ENCODE results near the gene ARF5.
A peak's percentile ranks its signal among the peaks of the same experiment; 100 is the strongest.

Gene ARF5

GRCh38 chr7:127588697-127589482 lies 679 bp downstream of the ARF5 start:
- peak; percentile 58 for DNase-seq

DNA sequence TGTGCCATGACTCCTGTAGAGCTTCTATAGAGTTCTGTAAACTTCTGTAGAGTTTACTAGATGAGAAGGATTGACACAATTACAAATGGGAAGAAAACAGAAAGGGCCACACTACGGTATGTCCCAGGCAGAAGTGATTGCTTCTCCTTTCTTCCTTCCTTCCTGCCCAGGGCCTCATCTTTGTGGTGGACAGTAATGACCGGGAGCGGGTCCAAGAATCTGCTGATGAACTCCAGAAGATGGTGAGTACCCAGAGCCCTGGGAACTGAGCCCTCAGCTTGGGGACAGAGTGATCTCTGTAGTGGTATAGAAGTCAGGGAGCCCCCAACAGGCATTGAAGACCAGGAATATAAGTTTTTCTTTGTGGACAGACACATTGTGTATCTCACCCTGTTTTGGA lies 1.7 kb downstream of the ARF5 start:
- no peak for DNase-seq

- no peak for DNase-seq
Measured at GRCh38 chr7:127591189-127591588, 3.0 kb downstream of the ARF5 start.

- DNase-seq: no peak
Measured at GRCh38 chr7:127591591-127591990, 3.4 kb downstream of the ARF5 start.

GRCh38 chr7:127592550-127592949 lies 4.3 kb downstream of the ARF5 start:
- DNase-seq: no peak

DNA sequence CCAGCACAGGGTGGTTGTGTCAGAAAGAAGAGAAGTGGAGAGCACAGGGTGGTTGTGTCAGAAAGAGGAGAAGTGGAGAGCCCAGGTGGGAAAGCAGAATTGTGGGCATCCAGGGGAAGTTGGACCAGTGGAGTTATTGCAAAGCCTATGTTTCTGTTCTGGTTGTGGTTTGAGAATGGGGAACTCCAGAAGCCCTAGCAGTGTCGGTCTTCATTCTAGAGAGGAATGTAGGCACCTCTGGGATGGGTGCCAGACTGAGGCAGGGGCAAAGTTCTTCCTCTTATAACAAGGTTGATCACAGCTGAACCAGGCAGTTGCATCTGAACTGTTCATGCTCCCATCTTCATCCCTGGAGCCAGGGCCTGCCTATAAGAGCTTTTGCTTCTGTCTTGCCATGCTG lies 6.3 kb downstream of the ARF5 start:
- no peak for DNase-seq

DNA sequence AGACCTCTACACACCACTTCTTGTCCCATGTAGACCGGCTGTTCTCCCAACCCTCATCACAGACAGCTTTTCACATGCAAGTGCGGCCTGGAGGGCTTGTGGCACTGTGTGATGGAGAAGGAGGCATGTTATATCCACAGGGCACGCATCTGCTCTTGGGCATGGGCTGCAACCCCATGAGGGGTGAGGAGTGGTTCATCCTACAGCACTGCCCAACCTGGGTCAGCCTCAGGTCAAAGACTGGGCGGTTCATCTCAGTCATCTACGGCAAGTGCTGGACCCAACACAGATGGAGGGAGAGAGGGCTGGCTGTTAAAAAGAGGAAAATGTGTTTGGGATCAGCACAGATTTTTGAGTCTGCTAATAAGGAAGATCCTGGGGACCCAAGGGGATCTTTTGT lies 7.5 kb downstream of the ARF5 start:
- DNase-seq: no peak

DNA sequence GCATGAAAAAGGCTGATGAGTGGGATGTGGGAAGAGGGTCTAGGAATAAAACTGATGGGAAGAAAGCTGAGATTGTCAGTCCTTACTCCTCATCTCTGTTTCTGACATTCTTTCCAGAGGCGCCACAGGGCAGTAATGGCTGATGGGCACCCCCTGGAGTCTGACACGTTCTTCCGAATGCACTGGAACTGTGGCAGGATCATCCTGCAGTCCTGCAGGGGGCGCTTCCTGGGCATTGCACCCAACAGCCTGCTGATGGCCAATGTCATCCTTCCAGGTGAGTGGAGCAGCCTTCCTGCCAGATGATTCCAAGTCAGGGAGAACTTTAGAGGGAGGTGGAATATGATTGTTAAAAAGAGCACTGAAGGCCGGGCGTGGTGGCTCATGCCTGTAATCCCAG lies 10.1 kb downstream of the ARF5 start:
- peak; percentile 11 for DNase-seq

DNA sequence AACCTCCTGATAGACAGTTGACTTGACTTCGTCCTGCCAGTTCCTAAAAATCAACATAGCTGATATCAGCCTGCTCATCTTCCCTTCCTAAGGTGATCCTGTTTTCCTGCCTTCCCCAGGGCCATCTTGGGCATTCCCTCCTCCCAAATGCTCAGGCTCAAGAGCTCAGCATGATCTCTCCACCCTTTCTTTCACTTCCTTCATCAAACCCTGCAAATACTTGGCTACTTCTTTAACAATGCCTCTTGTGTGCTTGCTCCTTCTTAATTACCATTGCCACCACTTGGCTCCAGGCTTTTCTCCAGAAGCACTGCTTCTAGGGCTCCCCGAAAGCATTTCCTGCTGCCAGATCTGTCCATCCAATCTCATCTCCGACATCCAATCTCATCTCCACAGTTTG lies 12.7 kb downstream of the ARF5 start:
- DNase-seq: no peak

DNA sequence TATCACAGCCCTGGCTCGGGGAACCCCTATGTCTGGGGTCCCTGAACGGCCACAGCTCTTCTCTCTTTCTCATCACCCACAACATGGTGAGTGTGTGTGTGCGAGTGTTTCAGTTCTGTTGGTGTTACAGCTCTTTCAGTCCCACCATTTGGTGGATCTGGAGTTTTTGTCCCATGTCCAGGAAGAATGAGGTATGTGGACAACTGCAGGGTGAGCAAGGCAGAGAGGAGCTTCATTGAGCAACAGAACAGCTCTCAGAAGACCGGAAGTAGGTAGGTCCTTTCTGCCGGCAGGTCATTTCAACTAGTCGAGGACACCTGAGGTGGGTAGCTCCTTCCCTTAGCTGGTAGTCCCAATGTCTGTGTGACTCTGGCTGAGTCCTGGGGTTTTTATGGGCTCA lies 20.2 kb downstream of the ARF5 start:
- DNase-seq: no peak

DNA sequence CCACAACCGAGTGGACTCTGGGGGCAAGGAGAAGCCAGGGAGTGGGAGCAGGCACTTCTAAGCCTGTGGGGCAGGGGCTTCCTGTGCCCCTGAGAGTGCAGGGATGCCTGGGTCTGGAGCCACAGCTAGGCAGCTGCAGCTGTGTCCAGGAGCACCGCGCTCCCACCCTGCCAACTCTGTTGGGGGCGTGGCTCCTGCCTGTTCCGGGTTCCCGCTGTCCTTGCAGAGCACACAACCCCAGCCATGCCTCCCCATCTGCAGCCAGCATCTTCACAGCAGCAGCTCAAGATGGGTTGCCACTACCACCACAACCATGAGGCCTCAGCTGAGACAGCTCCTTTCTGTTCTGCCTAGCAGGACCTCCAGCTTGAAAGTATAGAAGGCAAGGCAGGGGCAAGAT lies 21.1 kb downstream of the ARF5 start:
- DNase-seq: no peak

- no peak for DNase-seq
Measured at GRCh38 chr7:127612263-127612662, 24.1 kb downstream of the ARF5 start.

GRCh38 chr7:127616724-127617123 lies 28.5 kb downstream of the ARF5 start:
- no peak for DNase-seq

GRCh38 chr7:127618042-127618441 lies 29.8 kb downstream of the ARF5 start, which contains the start of gene PAX4:
Gene PAX4, minus strand, starts transcription at chr7:127618142. Its CDS starts 2,214 bp downstream, at chr7:127615928.
- DNase-seq: no peak

DNA sequence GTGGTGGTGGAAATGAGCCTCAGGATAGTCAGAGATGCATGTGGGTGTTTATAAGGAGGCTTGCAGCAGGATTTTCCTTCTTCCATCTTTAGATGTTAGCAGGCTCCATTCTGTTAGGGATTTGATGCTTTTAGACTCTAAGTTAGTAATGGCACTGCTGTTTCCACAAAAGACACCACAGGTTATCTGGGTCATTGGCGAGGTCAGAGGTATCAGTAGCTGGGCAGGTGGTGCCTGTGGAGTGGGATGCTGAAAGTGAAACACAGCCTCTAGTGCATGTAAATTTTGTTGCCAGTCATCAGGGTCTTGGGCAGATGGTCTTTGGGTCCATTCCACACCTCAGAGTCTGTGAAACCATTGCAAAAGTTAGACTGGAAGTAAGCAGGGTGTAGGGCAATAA lies 30.6 kb downstream of the ARF5 start:
- DNase-seq: no peak

GRCh38 chr7:127619681-127620405 lies 31.6 kb downstream of the ARF5 start:
- DNase-seq: no peak

DNA sequence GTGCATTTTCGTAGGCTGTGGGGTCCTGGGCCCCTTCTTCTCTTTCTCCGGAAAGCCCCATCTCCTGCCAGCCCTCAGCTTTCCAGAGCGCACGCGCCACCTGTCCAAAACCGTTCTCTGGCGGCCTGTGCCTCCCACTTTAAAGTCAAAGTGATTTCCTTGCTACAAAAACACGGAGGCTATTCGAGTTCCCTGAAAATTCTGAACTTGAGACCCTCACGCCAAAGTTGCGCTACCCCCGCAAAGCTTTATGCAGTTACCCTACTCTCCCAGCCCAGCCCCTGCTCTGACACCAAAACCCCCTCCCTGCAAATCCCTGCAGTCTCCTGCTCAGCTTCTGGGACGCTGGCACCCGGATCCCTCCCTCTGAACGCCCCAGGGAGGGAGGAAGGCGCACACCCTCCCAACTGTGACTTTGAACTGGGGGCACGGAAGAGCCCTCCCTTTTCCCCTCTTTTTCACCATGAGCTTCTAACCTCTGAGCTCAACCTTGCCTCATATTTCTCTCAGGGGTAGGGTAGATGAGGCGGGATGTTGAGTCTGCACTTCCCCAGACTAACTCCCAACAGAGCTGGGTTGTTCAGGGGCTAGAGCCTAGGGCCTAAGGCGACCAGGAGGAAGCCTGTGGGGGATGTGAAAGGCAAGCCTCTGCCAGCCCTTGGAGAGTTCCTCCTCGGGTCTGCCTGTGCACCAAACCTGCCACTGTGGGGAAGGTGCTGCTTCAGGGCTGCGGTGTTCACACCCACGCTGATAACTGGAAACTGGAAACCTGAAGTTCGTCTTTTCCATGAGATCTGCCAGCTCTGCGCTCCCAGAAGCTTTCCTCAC lies 32.4 kb downstream of the ARF5 start:
- DNase-seq: no peak

DNA sequence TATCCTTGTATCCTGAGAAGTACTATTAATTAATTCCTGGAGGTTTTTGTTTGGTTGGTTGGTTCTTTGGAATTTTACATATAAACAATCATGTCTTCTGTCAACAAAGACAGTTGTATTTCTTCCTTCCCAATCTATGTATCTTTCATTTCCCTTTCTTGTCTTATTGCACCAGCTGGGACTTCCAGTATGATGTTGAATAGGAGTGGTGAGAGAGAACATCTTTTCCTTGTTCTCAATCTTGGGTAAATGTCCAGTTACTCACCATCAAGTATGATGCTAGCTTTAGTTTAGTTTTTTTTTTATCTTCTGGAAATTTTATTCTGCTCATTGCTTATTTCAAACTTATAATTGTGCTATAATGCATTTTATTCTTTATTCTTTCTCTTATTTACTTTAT lies 37.1 kb downstream of the ARF5 start:
- DNase-seq: no peak

DNA sequence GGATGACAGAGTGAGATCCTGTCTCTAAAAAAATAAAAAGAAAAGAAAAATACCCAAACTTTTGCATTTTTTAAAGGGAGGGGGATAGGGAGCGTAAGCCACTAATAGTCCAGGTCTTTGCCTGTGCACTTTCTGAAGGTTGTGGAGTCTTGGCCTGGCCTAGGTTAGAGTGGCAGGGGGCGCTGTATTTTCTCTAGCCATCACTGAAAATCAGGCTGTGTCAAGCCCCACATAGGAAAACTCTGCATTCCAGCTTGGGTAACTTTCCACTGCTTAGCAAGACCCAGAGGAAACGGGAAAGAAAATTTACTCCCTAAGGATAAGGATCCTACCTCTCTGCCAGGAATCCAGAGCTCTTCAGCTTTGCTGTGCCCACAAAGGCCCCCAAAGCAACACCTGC lies 40.2 kb downstream of the ARF5 start:
- DNase-seq: no peak

- DNase-seq: no peak
Measured at GRCh38 chr7:127629268-127629854, 41.1 kb downstream of the ARF5 start.

GRCh38 chr7:127632276-127632910 lies 44.2 kb downstream of the ARF5 start:
- DNase-seq: no peak

DNA sequence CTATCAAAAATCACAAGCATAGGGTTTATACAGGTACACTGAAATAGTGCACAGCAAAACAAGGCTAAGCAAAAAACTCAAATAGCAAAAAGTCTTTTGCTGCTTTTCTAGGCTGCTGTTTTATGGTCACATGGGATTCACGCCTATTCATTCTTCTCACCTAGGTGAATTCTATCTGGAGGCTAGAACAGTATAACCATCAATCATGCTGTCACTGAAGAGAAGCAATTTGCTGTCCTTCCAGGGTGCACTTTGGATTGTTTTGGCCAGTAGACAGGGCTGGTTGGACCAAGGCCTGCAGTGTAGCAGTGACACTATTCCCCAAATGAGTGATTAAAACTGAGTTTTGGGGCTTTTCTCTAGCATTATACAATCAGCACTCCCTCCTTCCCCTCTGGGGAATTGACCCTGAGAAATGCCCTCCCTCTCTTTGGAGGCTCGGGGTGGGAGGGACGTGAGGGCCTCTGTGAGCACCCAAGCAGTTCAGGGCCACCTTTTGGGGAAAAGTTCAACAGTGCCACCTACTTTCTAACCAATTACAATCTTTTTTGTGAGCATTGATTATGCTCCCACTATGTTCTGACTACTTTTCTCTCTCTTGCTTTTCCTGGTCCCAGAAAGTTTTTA lies 47.6 kb downstream of the ARF5 start:
- DNase-seq: no peak
